ENCODE data around the gene CACNB2.

CACNB2 gene

GRCh38 chr10:18476076-18476647, 335.9 kb downstream of the CACNB2 start:
- no peaks in the 10 kb centered on the region for H3K36me3 ChIP-seq (ENCODE audit: control insufficient read depth, insufficient read depth, low read length)
- no peaks in the 10 kb centered on the region for H3K9me3 ChIP-seq (ENCODE audit: control insufficient read depth, low read length)
- DNase-seq = no peak
- H3K4me1 ChIP-seq (ENCODE audit: control insufficient read depth, insufficient read depth, low read length, poor library complexity, severe bottlenecking) = no peaks in the 10 kb centered on the region
- no peak overlapping the region for H3K4me3 ChIP-seq (ENCODE audit: insufficient read depth, low read depth, low read length, poor library complexity, severe bottlenecking)
- no peaks in the 10 kb centered on the region for H3K27me3 ChIP-seq (replicated peaks; ENCODE audit: control insufficient read depth, insufficient read depth, low read length, poor library complexity, severe bottlenecking)
- H3K27ac ChIP-seq (ENCODE audit: insufficient read depth, low read length, poor library complexity, severe bottlenecking) = no peak overlapping the region

- H3K27me3 ChIP-seq (replicated peaks; ENCODE audit: control insufficient read depth, insufficient read depth, low read length, poor library complexity, severe bottlenecking) = no peaks in the 10 kb centered on the region
- DNase-seq = no peak
- H3K9me3 ChIP-seq (ENCODE audit: control insufficient read depth, low read length) = no peaks in the 10 kb centered on the region
- no peaks in the 10 kb centered on the region for H3K36me3 ChIP-seq (ENCODE audit: control insufficient read depth, insufficient read depth, low read length)
- H3K4me3 ChIP-seq (ENCODE audit: insufficient read depth, low read depth, low read length, poor library complexity, severe bottlenecking) = no peak overlapping the region
- no peaks in the 10 kb centered on the region for H3K4me1 ChIP-seq (ENCODE audit: control insufficient read depth, insufficient read depth, low read length, poor library complexity, severe bottlenecking)
- no peak overlapping the region for H3K27ac ChIP-seq (ENCODE audit: insufficient read depth, low read length, poor library complexity, severe bottlenecking)
Observed at GRCh38 chr10:18478354-18478753, 338.1 kb downstream of the CACNB2 start.

GRCh38 chr10:18479502-18479901, 339.3 kb downstream of the CACNB2 start:
- Histone ChIP-seq H3K4me1 (ENCODE audit: control insufficient read depth, insufficient read depth, low read length, poor library complexity, severe bottlenecking) (no peaks in the 10 kb centered on the region), H3K4me3 (ENCODE audit: insufficient read depth, low read depth, low read length, poor library complexity, severe bottlenecking) (no peak overlapping the region), H3K9me3 (ENCODE audit: control insufficient read depth, low read length) (no peaks in the 10 kb centered on the region), H3K36me3 (ENCODE audit: control insufficient read depth, insufficient read depth, low read length) (no peaks in the 10 kb centered on the region), H3K27me3 (replicated peaks; ENCODE audit: control insufficient read depth, insufficient read depth, low read length, poor library complexity, severe bottlenecking) (no peaks in the 10 kb centered on the region), H3K27ac (ENCODE audit: insufficient read depth, low read length, poor library complexity, severe bottlenecking) (no peak overlapping the region)
- DNase-seq = no peak

- DNase-seq = no peak
- H3K27ac ChIP-seq (ENCODE audit: insufficient read depth, low read length, poor library complexity, severe bottlenecking) = no peak overlapping the region
- H3K4me1 ChIP-seq (ENCODE audit: control insufficient read depth, insufficient read depth, low read length, poor library complexity, severe bottlenecking) = no peaks in the 10 kb centered on the region
- no peaks in the 10 kb centered on the region for H3K36me3 ChIP-seq (ENCODE audit: control insufficient read depth, insufficient read depth, low read length)
- no peak overlapping the region for H3K4me3 ChIP-seq (ENCODE audit: insufficient read depth, low read depth, low read length, poor library complexity, severe bottlenecking)
- H3K9me3 ChIP-seq (ENCODE audit: control insufficient read depth, low read length) = no peaks in the 10 kb centered on the region
- no peaks in the 10 kb centered on the region for H3K27me3 ChIP-seq (replicated peaks; ENCODE audit: control insufficient read depth, insufficient read depth, low read length, poor library complexity, severe bottlenecking)
Observed at GRCh38 chr10:18483516-18484186, 343.4 kb downstream of the CACNB2 start.

- no peak overlapping the region for H3K27ac ChIP-seq (ENCODE audit: insufficient read depth, low read length, poor library complexity, severe bottlenecking)
- DNase-seq = no peak
- H3K4me3 ChIP-seq (ENCODE audit: insufficient read depth, low read depth, low read length, poor library complexity, severe bottlenecking) = no peak overlapping the region
- H3K4me1 ChIP-seq (ENCODE audit: control insufficient read depth, insufficient read depth, low read length, poor library complexity, severe bottlenecking) = no peaks in the 10 kb centered on the region
- no peaks in the 10 kb centered on the region for H3K36me3 ChIP-seq (ENCODE audit: control insufficient read depth, insufficient read depth, low read length)
- no peaks in the 10 kb centered on the region for H3K27me3 ChIP-seq (replicated peaks; ENCODE audit: control insufficient read depth, insufficient read depth, low read length, poor library complexity, severe bottlenecking)
- no peaks in the 10 kb centered on the region for H3K9me3 ChIP-seq (ENCODE audit: control insufficient read depth, low read length)
Observed at GRCh38 chr10:18486438-18486837, 346.2 kb downstream of the CACNB2 start.

- no peak overlapping the region for H3K27ac ChIP-seq (ENCODE audit: insufficient read depth, low read length, poor library complexity, severe bottlenecking)
- DNase-seq = no peak
- no peaks in the 10 kb centered on the region for H3K36me3 ChIP-seq (ENCODE audit: control insufficient read depth, insufficient read depth, low read length)
- no peak overlapping the region for H3K4me3 ChIP-seq (ENCODE audit: insufficient read depth, low read depth, low read length, poor library complexity, severe bottlenecking)
- H3K9me3 ChIP-seq (ENCODE audit: control insufficient read depth, low read length) = no peaks in the 10 kb centered on the region
- no peaks in the 10 kb centered on the region for H3K27me3 ChIP-seq (replicated peaks; ENCODE audit: control insufficient read depth, insufficient read depth, low read length, poor library complexity, severe bottlenecking)
- H3K4me1 ChIP-seq (ENCODE audit: control insufficient read depth, insufficient read depth, low read length, poor library complexity, severe bottlenecking) = no peaks in the 10 kb centered on the region
Observed at GRCh38 chr10:18490755-18491154, 350.5 kb downstream of the CACNB2 start.

GRCh38 chr10:18497806-18498369, 357.7 kb downstream of the CACNB2 start:
- H3K4me3 ChIP-seq (ENCODE audit: insufficient read depth, low read depth, low read length, poor library complexity, severe bottlenecking) = no peak overlapping the region

GRCh38 chr10:18498998-18499397, 358.8 kb downstream of the CACNB2 start:
- Histone ChIP-seq H3K27ac (ENCODE audit: insufficient read depth, low read length, poor library complexity, severe bottlenecking) (no peak overlapping the region), H3K4me3 (ENCODE audit: insufficient read depth, low read depth, low read length, poor library complexity, severe bottlenecking) (no peak overlapping the region), H3K9me3 (ENCODE audit: control insufficient read depth, low read length) (no peaks in the 10 kb centered on the region), H3K27me3 (replicated peaks; ENCODE audit: control insufficient read depth, insufficient read depth, low read length, poor library complexity, severe bottlenecking) (no peaks in the 10 kb centered on the region), H3K4me1 (ENCODE audit: control insufficient read depth, insufficient read depth, low read length, poor library complexity, severe bottlenecking) (no peaks in the 10 kb centered on the region), H3K36me3 (ENCODE audit: control insufficient read depth, insufficient read depth, low read length) (no peaks in the 10 kb centered on the region)
- no peak for DNase-seq

More at GRCh38 chr10:18497806-18498369, 357.7 kb downstream of the CACNB2 start:
- Histone ChIP-seq H3K27ac (ENCODE audit: insufficient read depth, low read length, poor library complexity, severe bottlenecking) (no peak overlapping the region), H3K36me3 (ENCODE audit: control insufficient read depth, insufficient read depth, low read length) (no peaks in the 10 kb centered on the region), H3K27me3 (replicated peaks; ENCODE audit: control insufficient read depth, insufficient read depth, low read length, poor library complexity, severe bottlenecking) (no peaks in the 10 kb centered on the region), H3K9me3 (ENCODE audit: control insufficient read depth, low read length) (no peaks in the 10 kb centered on the region), H3K4me1 (ENCODE audit: control insufficient read depth, insufficient read depth, low read length, poor library complexity, severe bottlenecking) (no peaks in the 10 kb centered on the region)
- DNase-seq = no peak

GRCh38 chr10:18500576-18500975, 360.4 kb downstream of the CACNB2 start:
- no peaks in the 10 kb centered on the region for H3K36me3 ChIP-seq (ENCODE audit: control insufficient read depth, insufficient read depth, low read length)
- H3K27ac ChIP-seq (ENCODE audit: insufficient read depth, low read length, poor library complexity, severe bottlenecking) = no peak overlapping the region
- H3K4me1 ChIP-seq (ENCODE audit: control insufficient read depth, insufficient read depth, low read length, poor library complexity, severe bottlenecking) = no peaks in the 10 kb centered on the region
- no peaks in the 10 kb centered on the region for H3K27me3 ChIP-seq (replicated peaks; ENCODE audit: control insufficient read depth, insufficient read depth, low read length, poor library complexity, severe bottlenecking)
- H3K9me3 ChIP-seq (ENCODE audit: control insufficient read depth, low read length) = no peaks in the 10 kb centered on the region
- H3K4me3 ChIP-seq (ENCODE audit: insufficient read depth, low read depth, low read length, poor library complexity, severe bottlenecking) = no peak overlapping the region
- no peak for DNase-seq

- DNase-seq = no peak
- H3K4me3 ChIP-seq (ENCODE audit: insufficient read depth, low read depth, low read length, poor library complexity, severe bottlenecking) = no peak overlapping the region
Observed at GRCh38 chr10:18501198-18501597, 361.0 kb downstream of the CACNB2 start.

More at GRCh38 chr10:18501198-18501597, 361.0 kb downstream of the CACNB2 start:
- Histone ChIP-seq H3K27ac (ENCODE audit: insufficient read depth, low read length, poor library complexity, severe bottlenecking) (no peak overlapping the region), H3K36me3 (ENCODE audit: control insufficient read depth, insufficient read depth, low read length) (no peaks in the 10 kb centered on the region), H3K27me3 (replicated peaks; ENCODE audit: control insufficient read depth, insufficient read depth, low read length, poor library complexity, severe bottlenecking) (no peaks in the 10 kb centered on the region), H3K9me3 (ENCODE audit: control insufficient read depth, low read length) (no peaks in the 10 kb centered on the region), H3K4me1 (ENCODE audit: control insufficient read depth, insufficient read depth, low read length, poor library complexity, severe bottlenecking) (no peaks in the 10 kb centered on the region)
